Sigmoid colon (tissue), 7 donors: Measurements from ENCODE around the gene COL6A1. TPM values are rescaled to one million over a fixed set of nuclear protein-coding genes. Genes with fewer than 3 reads are reported as not detected.

Experiments used
- DNase-seq: peaks from one replicate; pipeline ENCODE4 v3.0.0-alpha.2; 2019
- H3K27ac ChIP-seq, 4 donors: fragments of 200-600 bp; sonication (generic); one replicate each; pipeline ENCODE4 v1.5.1; 2016 to 2019; ENCODE audit warnings: mild to moderate bottlenecking in 1 of 4
- H3K27me3 ChIP-seq, 3 donors: fragments of 200-600 bp; sonication (generic); one replicate each; pipeline ENCODE4 v1.5.1; 2019; ENCODE audit warnings: mild to moderate bottlenecking in 1 of 3
- H3K36me3 ChIP-seq, 4 donors: fragments of 200-600 bp; sonication (generic); one replicate each; pipeline ENCODE4 v1.5.1; 2016 to 2019
- H3K4me1 ChIP-seq, 4 donors: fragments of 200-600 bp; sonication (generic); one replicate each; pipeline ENCODE4 v1.5.1; 2017 to 2019
- H3K4me3 ChIP-seq, 4 donors: fragments of 200-600 bp; sonication (generic); one replicate each; pipeline ENCODE4 v1.5.1; 2017 to 2019; ENCODE audit warnings: mild to moderate bottlenecking in 2 of 4, moderate library complexity in 1 of 4
- H3K9me3 ChIP-seq, 4 donors: fragments of 200-600 bp in 3 of 4; sonication (generic) in 3 of 4; one replicate each; pipeline versions ENCODE4 v1.5.1 to v1.6.1; 2013 to 2019
- CTCF ChIP-seq, 4 experiments: fragments of 450-650 bp in 3 of 4; fragments of 200-600 bp in 1 of 4; IDR thresholded peaks; one replicate each; pipeline ENCODE4 v1.5.1; 2016 to 2019; ENCODE audit warnings: antibody characterized with exemption in 4 of 4, mild to moderate bottlenecking in 3 of 4, moderate library complexity in 2 of 4
- EP300 ChIP-seq, 4 donors: sonication (generic); formaldehyde crosslinking; IDR thresholded peaks; one replicate each; pipeline ENCODE4 v1.6.1; 2017; ENCODE audit warnings: antibody characterized with exemption in 4 of 4
- POLR2A ChIP-seq, 2 donors: fragments of 450-650 bp; IDR thresholded peaks; one replicate each; pipeline ENCODE4 v1.6.1; 2016; ENCODE audit warnings: antibody characterized with exemption in 2 of 2, mild to moderate bottlenecking in 2 of 2, moderate library complexity in 2 of 2
- POLR2AphosphoS5 ChIP-seq, 4 donors: sonication (generic); formaldehyde crosslinking; IDR thresholded peaks; one replicate each; pipeline ENCODE4 v1.6.1; 2017; ENCODE audit warnings: antibody characterized with exemption in 4 of 4
- WGBS, 2 donors: extraction: QIAGEN DNeasy Blood & Tissue Kit; methylation state at CpG; one replicate each; pipeline ENCODE4 v1.1.7; 2013; 5-methylcytosine and 5-hydroxymethylcytosine counted together
- intact Hi-C: fragments of 100-400 bp; cut with DNase I; formaldehyde crosslinking; loops from one replicate; pipeline ENCODE4 v1.15.1; 2023
- polyA plus RNA-seq, 3 donors: library from polyadenylated mRNA; stranded (reverse); fragments of 200-250 nt; gene quantifications; one replicate each; pipeline ENCODE4 v1.2.3, GENCODE V29; 2013
- total RNA-seq, 4 donors: library from RNA; depleted of rRNA; stranded (reverse); fragments of >200 nt; gene quantifications; one replicate each; pipeline ENCODE4 v1.1.0, GENCODE V29; 2016
- donor health status: healthy with polysubstance abuse.
- donor health status: Bipolar disorder and iron deficiency.
- donor health status: healthy.

Gene COL6A1
- total and polyA plus RNA-seq, 7 donors, result 14.3 to 1,755 (median 622) TPM

GRCh38 chr21:45976701-45977311 lies 4.8 kb upstream of the COL6A1 start:
- Histone ChIP-seq H3K4me1 (peaks cover 0 to 81% (median 71%) of the 10 kb centered on the region in 4 donors), H3K36me3 (no peaks in the 10 kb centered on the region), H3K9me3 (no peaks in the 10 kb centered on the region), H3K4me3 (no peak overlapping the region), H3K27me3 (no peaks in the 10 kb centered on the region), H3K27ac (peak overlapping the region; percentile 90 to 98 (median 98))
- TF ChIP-seq POLR2A (IDR thresholded peaks at IDR 0.05) (no peak), CTCF (IDR thresholded peaks at IDR 0.05) (no peak), POLR2AphosphoS5 (IDR thresholded peaks at IDR 0.05) (no peak), EP300 (IDR thresholded peaks at IDR 0.05) (no peak)
- DNase-seq, result peak; percentile 74
- intact Hi-C loops, result no loop called here
- WGBS, 2 donors, result 29 to 38% methylated on average over 11 of the region's 11 CpGs

GRCh38 chr21:45977396-45977795 lies 4.2 kb upstream of the COL6A1 start:
- H3K36me3 ChIP-seq, result no peaks in the 10 kb centered on the region
- H3K27ac ChIP-seq, result peak overlapping the region; percentile 90 to 98 (median 98)
- 31 to 33% methylated on average over 5 of the region's 5 CpGs for WGBS, 2 donors
- intact Hi-C loops, result no loop called here
- peak; percentile 89 for DNase-seq
- H3K27me3 ChIP-seq, result no peaks in the 10 kb centered on the region
- TF ChIP-seq POLR2AphosphoS5 (IDR thresholded peaks at IDR 0.05) (peak in 2 of 4 donors; percentile 18 to 26), CTCF (IDR thresholded peaks at IDR 0.05) (no peak), EP300 (IDR thresholded peaks at IDR 0.05) (no peak), POLR2A (IDR thresholded peaks at IDR 0.05) (no peak)
- no peaks in the 10 kb centered on the region for H3K9me3 ChIP-seq
- peak overlapping the region in 1 of 4 donors; percentile 20 for H3K4me3 ChIP-seq
- H3K4me1 ChIP-seq, result peaks cover 0 to 75% (median 65%) of the 10 kb centered on the region in 4 donors

GRCh38 chr21:45979141-45979631 lies 2.4 kb upstream of the COL6A1 start:
- no peaks in the 10 kb centered on the region for H3K9me3 ChIP-seq
- no peaks in the 10 kb centered on the region for H3K27me3 ChIP-seq
- WGBS, 2 donors, result 61 to 72% methylated on average over 20 of the region's 20 CpGs
- intact Hi-C loops, result no loop called here
- H3K36me3 ChIP-seq, result peaks cover 0 to 7% (median 0%) of the 10 kb centered on the region in 4 donors
- peak; percentile 79 for DNase-seq
- no peak for TF ChIP-seq EP300 (IDR thresholded peaks at IDR 0.05)
- no peak for TF ChIP-seq CTCF (IDR thresholded peaks at IDR 0.05)
- H3K4me1 ChIP-seq, result peaks cover 0 to 64% (median 61%) of the 10 kb centered on the region in 4 donors
- H3K4me3 ChIP-seq, result no peak overlapping the region
- peak overlapping the region; percentile 90 to 98 (median 98) for H3K27ac ChIP-seq

- DNase-seq, result peak; percentile 68
- no peaks in the 10 kb centered on the region for H3K9me3 ChIP-seq
- H3K4me1 ChIP-seq, result peaks cover 0 to 64% (median 61%) of the 10 kb centered on the region in 4 donors
- no peak overlapping the region for H3K4me3 ChIP-seq
- H3K36me3 ChIP-seq, result peaks cover 0 to 11% (median 3%) of the 10 kb centered on the region in 4 donors
- H3K27ac ChIP-seq, result peak overlapping the region; percentile 90 to 98 (median 98)
- 67 to 81% methylated on average over 7 of the region's 7 CpGs for WGBS, 2 donors
- intact Hi-C loops, result no loop called here
- H3K27me3 ChIP-seq, result no peaks in the 10 kb centered on the region
- TF ChIP-seq POLR2A (IDR thresholded peaks at IDR 0.05), result no peak
- no peak for TF ChIP-seq EP300 (IDR thresholded peaks at IDR 0.05)
- no peak for TF ChIP-seq POLR2AphosphoS5 (IDR thresholded peaks at IDR 0.05)
- TF ChIP-seq CTCF (IDR thresholded peaks at IDR 0.05), result no peak
Observed at GRCh38 chr21:45979651-45980050, 1.9 kb upstream of the COL6A1 start.
